HL-60/S4 treated with retinoic acid at 250 ng/mL for 4 days and 3 days (cell line): ENCODE data around the gene NANOS3.

Experiments
- in situ Hi-C: fragments of 300-500 bp; cut with MboI; formaldehyde crosslinking; loops from 2 replicates; pipeline ENCODE4 v1.7.0; 2022; ENCODE audit warnings: low sequenced_read_pairs

Gene NANOS3

GRCh38 chr19:13842291-13843103, 34.4 kb upstream of the NANOS3 start:
- in situ Hi-C loops: no loop called here

- in situ Hi-C loops: no loop called here
These were observed 33.6 kb upstream of the NANOS3 start for GRCh38 chr19:13843104-13843921.

GRCh38 chr19:13844130-13844631, 32.8 kb upstream of the NANOS3 start:
- in situ Hi-C loops: no loop called here

GRCh38 chr19:13846557-13847406, 30.2 kb upstream of the NANOS3 start:
- in situ Hi-C loops: no loop called here

- in situ Hi-C loops: no loop called here
These were observed 29.3 kb upstream of the NANOS3 start for GRCh38 chr19:13847407-13848339.

GRCh38 chr19:13848340-13848677, 28.6 kb upstream of the NANOS3 start:
- in situ Hi-C loops: no loop called here

GRCh38 chr19:13848798-13849676, 27.9 kb upstream of the NANOS3 start:
- in situ Hi-C loops: no loop called here

- in situ Hi-C loops: loop anchor here (25.0 kb wide), 1 partner anchor 563 kb away; no protein-coding TSS in a partner anchor
These were observed 26.7 kb upstream of the NANOS3 start for GRCh38 chr19:13849991-13850909.

- in situ Hi-C loops: loop anchor here (25.0 kb wide), 1 partner anchor 564 kb away; no protein-coding TSS in a partner anchor
These were observed 25.8 kb upstream of the NANOS3 start for GRCh38 chr19:13850910-13851733.

GRCh38 chr19:13851734-13852114, 25.2 kb upstream of the NANOS3 start:
- in situ Hi-C loops: loop anchor here (25.0 kb wide), 1 partner anchor 564 kb away; no protein-coding TSS in a partner anchor

GRCh38 chr19:13852171-13852707, 24.7 kb upstream of the NANOS3 start:
- in situ Hi-C loops: loop anchor here (25.0 kb wide), 1 partner anchor 565 kb away; no protein-coding TSS in a partner anchor

- in situ Hi-C loops: loop anchor here (25.0 kb wide), 1 partner anchor 569 kb away; no protein-coding TSS in a partner anchor
These were observed 20.4 kb upstream of the NANOS3 start for GRCh38 chr19:13856497-13856896.

- in situ Hi-C loops: loop anchor here (25.0 kb wide), 1 partner anchor 572 kb away; no protein-coding TSS in a partner anchor
These were observed 17.5 kb upstream of the NANOS3 start for GRCh38 chr19:13859361-13859880.

- in situ Hi-C loops: loop anchor here (10.0 to 25.0 kb wide), 2 partner anchors 266 to 574 kb away; no protein-coding TSS in a partner anchor
These were observed 16.1 kb upstream of the NANOS3 start for GRCh38 chr19:13860679-13861391.

GRCh38 chr19:13861392-13861713, 15.6 kb upstream of the NANOS3 start:
- in situ Hi-C loops: loop anchor here (10.0 to 25.0 kb wide), 2 partner anchors 267 to 574 kb away; no protein-coding TSS in a partner anchor
